ENCODE data around the gene LIN28B.

The LIN28B gene

DNA sequence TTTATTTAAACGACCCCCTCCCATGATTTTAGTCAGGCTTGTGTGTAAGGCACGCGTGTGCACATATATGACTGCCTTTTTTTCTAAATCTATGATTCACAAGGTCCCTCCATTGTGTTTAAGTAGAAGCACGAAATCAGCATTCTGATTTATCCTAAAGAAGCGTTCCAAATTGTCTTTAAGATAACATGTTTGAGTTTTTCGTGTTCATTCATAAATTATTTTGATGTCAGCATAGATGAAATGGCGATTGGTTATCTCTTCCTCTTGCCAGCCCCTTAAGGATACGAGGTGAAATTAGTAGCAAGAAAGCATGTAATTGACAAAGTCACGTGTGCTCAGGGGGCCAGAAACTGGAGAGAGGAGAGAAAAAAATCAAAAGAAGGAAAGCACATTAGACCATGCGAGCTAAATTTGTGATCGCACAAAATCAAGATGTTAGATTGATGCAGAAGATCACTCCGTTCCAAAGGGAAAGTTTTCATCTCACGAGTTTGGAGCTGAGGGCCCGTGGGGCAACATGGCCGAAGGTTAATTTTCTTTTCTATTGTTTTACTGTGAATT, at the start of gene LIN28B:
Gene LIN28B (plus strand): TSS at position 377 of the 564 bp plus-strand sequence. CDS start 144 bp downstream, at position 521.
- TF ChIP-seq CTCF (conservative IDR thresholded peaks at IDR 0.05; ENCODE audit: low read depth, low read length), result no peak
- no peak for DNase-seq (ENCODE audit: low read depth)
- H3K4me3 ChIP-seq (ENCODE audit: low read depth, low read length), result no peak within 1 kb of the TSS

- no peak for TF ChIP-seq CTCF (conservative IDR thresholded peaks at IDR 0.05; ENCODE audit: low read depth, low read length)
- DNase-seq (ENCODE audit: low read depth), result no peak
- no peak overlapping the region for H3K4me3 ChIP-seq (ENCODE audit: low read depth, low read length)
Measured at GRCh38 chr6:104908031-104908887, 48.6 kb upstream of the LIN28B start.

DNA sequence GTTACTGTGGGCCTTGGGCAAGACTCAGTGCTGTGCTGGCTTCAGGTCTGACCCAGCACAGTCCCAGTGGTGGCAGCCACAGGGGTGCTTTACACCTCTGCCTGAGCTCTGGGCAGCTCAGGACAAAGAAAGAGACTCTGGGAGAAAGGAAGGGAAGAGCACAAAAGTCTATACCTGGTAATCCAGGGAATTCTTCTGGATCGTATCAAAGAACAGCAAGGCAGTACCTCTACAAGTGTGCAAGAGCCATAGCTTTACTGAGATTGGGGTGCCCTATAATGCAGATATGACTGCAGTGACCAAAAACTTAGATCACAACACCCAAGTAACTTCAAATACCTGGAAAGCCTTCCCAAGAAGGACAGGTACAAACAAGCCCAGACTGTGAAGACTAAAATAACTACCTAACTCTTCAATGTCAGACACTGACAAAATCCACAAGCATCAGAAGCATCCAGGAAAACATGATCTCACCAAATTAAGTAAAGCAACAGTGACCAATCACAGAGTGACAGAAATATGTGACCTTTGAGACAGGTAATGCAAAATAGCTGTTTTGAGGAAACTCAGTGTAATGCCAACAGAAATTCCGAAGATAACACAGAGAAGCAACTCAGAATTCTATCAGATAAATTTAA, 47.9 kb upstream of the LIN28B start:
- H3K4me3 ChIP-seq (ENCODE audit: low read depth, low read length), result no peak overlapping the region
- DNase-seq (ENCODE audit: low read depth), result no peak
- no peak for TF ChIP-seq CTCF (conservative IDR thresholded peaks at IDR 0.05; ENCODE audit: low read depth, low read length)

DNA sequence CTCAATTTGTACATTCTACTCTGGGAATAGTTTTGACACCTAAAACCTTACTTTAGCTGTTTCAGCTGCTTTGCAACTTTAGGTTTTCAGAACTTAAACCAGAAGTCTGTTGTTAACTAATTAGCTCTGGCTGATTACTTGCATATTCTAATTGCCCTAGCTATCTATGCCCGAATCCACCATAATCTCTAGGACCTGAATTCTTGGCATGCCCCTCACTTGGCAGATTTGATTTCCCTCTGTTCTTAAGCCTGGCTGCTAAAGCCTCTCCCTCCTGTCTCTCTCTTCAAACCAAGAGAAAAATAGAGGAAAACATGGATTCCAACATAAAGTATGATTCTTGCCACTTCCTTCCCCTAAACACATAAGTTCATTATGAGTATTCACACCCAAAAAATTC, 35.0 kb upstream of the LIN28B start:
- H3K4me3 ChIP-seq (ENCODE audit: low read depth, low read length), result no peak overlapping the region
- no peak for TF ChIP-seq CTCF (conservative IDR thresholded peaks at IDR 0.05; ENCODE audit: low read depth, low read length)
- no peak for DNase-seq (ENCODE audit: low read depth)

DNA sequence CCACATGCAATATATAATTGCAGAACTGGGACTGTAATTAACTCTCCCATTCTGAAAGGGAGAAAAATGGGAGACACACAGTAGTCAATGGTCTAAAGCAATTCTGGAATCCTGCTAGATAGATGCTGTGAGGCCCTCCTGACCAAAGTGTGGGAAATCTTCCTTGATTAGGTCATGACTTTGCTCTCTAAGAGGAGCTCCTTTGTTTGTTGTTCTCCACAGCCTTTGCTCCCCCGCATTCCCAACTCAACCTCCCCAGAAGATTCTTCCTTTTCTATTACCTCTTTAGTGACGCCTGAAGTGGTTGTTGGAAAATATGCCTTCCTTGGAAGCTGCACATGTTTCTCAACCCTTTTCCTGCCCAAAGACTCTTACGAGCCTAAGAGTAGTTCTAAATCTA, 28.8 kb upstream of the LIN28B start:
- no peak overlapping the region for H3K4me3 ChIP-seq (ENCODE audit: low read depth, low read length)
- no peak for DNase-seq (ENCODE audit: low read depth)
- no peak for TF ChIP-seq CTCF (conservative IDR thresholded peaks at IDR 0.05; ENCODE audit: low read depth, low read length)

DNA sequence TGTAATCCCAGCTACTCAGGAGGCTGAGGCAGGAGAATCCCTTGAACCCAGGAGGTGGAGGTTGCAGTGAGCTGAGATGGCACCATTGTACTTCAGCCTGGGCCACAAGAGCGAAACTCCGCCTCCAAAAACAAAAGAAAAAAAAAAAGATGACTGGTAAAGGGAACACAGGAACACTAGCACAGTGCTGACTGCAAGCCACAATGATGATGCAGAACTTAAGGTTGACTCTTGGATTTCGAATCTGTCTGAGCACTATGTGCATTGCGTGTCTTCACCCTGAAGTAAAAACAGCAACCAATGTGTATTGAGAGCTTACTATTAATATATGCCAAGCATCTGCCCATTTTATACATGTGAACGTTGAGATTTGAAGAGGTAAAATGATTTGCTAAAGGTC, 27.6 kb upstream of the LIN28B start:
- no peak for DNase-seq (ENCODE audit: low read depth)
- H3K4me3 ChIP-seq (ENCODE audit: low read depth, low read length), result no peak overlapping the region
- no peak for TF ChIP-seq CTCF (conservative IDR thresholded peaks at IDR 0.05; ENCODE audit: low read depth, low read length)

Measured in choroid plexus epithelial cell (primary cell).